Hair follicular keratinocyte (primary cell): ENCODE data around the gene POP5. TPM values are rescaled to one million over a fixed set of nuclear protein-coding genes. Genes with fewer than 3 reads are reported as not detected.

Source experiments
- total RNA-seq: library from RNA; depleted of rRNA; stranded (reverse); fragments of >200 nt; gene quantifications from 2 replicates; pipeline ENCODE4 v1.2.3, GENCODE V29; 2015

POP5 gene
- 44.7 and 68.0 TPM in 2 replicates for total RNA-seq

DNA sequence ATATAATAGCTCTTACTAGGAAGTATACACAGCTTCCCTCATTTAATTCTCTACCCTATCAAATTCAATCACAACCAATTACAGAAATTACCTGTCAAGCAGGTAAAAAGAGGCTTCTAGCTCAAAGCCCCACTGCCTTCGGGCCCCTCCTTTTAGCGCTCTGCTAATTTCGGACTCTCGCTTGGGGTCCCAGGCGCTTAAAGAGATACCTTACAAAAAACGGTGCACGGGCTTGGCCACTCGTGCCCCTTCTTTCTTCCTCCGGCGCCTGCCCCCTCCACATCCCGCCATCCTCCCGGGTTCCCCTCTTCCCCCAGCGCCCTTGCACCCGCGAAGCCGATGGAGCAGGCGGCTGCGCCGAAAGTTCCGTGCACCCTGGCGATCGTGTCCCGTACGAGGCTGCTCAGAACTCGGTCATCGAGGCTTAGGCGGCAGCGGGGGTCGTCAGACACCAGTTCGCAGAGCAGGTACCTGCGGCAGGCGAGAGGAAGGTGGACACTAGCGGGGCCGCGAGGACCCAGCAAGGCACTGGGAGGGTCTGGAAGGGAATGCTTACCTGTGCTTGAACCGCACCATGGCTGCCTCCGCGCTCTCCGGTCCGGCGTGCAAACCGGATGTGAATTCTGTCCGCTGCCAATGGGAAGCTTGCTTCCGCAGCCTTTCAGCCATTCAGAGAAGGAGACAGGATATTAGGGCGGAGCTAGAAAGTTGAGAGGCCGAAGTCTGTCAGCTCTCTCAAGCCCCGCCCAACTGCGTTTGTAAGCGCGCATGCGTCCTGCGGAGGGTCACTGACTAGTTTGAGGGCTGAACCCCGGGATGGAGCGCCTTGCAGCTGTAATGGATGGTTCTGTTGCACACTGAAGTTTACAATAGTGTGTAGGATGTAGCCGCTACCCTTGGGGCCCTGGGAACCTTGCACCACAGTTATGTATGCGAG is at the start of gene POP5:
POP5 (minus strand) TSS at position 616 of the 937 bp plus-strand sequence; CDS start at position 576, 40 bp downstream.

GRCh38 chr12:120534203-120534702 is 46.9 kb downstream of the POP5 start, which contains the start of gene RNF10:
Gene RNF10, plus strand, starts transcription at chr12:120534356. Its CDS starts 456 bp downstream, at chr12:120534812.

DNA sequence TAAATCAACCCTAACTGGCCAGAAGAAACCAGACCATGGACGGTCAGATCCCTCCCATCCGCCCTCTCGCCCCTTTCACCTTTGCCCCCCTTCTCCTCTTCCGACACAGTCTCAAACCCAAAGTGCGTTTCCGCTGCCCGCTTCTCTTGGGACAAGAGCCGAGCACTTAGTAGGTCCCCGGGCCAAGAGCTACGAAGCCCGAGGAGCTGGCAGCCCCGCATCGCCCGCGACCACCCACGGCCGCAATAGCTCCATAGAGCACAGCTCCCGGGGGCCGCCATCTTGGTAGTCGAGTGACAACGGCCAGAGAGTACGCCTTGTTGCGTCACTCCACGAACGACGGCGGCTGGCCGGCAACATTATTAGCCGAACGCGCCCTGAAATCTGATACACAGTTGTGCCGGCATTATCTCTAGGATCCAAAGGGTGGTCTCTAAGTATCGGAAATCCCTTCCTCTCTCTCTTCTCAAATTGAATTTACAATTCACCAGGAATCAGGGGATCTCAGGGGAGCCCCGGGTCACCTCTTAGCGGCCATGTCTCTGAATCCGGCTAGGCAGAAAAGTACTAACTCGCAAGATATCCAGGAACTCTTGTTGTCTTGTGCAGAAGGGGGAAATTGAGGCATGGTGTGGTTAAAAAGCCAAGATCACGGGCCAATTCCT is 52.2 kb downstream of the POP5 start, which contains the start of gene COQ5:
COQ5 (minus strand) TSS at position 298 of the 665 bp plus-strand sequence; CDS start at position 281, 17 bp downstream.

Other genes starting within 250 kb of the POP5 start
- gene MSI1, start 212.2 kb downstream of the POP5 start, total RNA-seq = not detected in 2 replicates
- 742 and 768 TPM in 2 replicates for gene COX6A1, start 143.3 kb downstream of the POP5 start, total RNA-seq
- 28.4 and 45.9 TPM in 2 replicates for gene TRIAP1, start 135.0 kb downstream of the POP5 start, total RNA-seq
- gene GATC, start 135.0 kb downstream of the POP5 start, total RNA-seq = 13.2 and 15.9 TPM in 2 replicates
- 98.9 and 124 TPM in 2 replicates for gene SRSF9, start 111.7 kb downstream of the POP5 start, total RNA-seq
- 274 and 414 TPM in 2 replicates for gene DYNLL1, start 85.3 kb downstream of the POP5 start, total RNA-seq
- 28.4 and 31.8 TPM in 2 replicates for gene COQ5, start 52.2 kb downstream of the POP5 start, total RNA-seq
- gene RNF10, start 47.0 kb downstream of the POP5 start, total RNA-seq = 79.1 and 79.4 TPM in 2 replicates
- 0.30 TPM in 1 of 2 replicates, not detected in the other for gene CABP1, start 59.2 kb upstream of the POP5 start, total RNA-seq
- gene MLEC, start 105.7 kb upstream of the POP5 start, total RNA-seq = 66.6 and 67.6 TPM in 2 replicates
- gene UNC119B, start 129.1 kb upstream of the POP5 start, total RNA-seq = 15.9 and 24.4 TPM in 2 replicates
- 8.5 and 19.1 TPM in 2 replicates for gene ACADS, start 144.4 kb upstream of the POP5 start, total RNA-seq